Activated CD4-positive, alpha-beta T cell treated with anti-CD3 and anti-CD28 coated beads, Interleukin-2, Interleukin-6, amounts not matched to agents 100 ng/mL and 50 ng/mL, durations not matched to agents 16 hours and 8 hours (primary cell): Measurements from ENCODE around the gene SAP130.

ENCODE experiments used
- DNase-seq: peaks from one replicate; pipeline ENCODE4 v3.0.0-alpha.2; 2020

The SAP130 gene

GRCh38 chr2:128024816-128025215, 3.0 kb downstream of the SAP130 start:
- no peak for DNase-seq

GRCh38 chr2:128017561-128017960, 10.3 kb downstream of the SAP130 start:
- DNase-seq = no peak

- DNase-seq = no peak
These were observed 11.2 kb downstream of the SAP130 start for GRCh38 chr2:128016620-128017019.

GRCh38 chr2:128012698-128013097, 15.2 kb downstream of the SAP130 start:
- no peak for DNase-seq

GRCh38 chr2:128008074-128008672, 19.7 kb downstream of the SAP130 start:
- no peak for DNase-seq

- no peak for DNase-seq
These were observed 23.4 kb downstream of the SAP130 start for GRCh38 chr2:128004509-128004908.

GRCh38 chr2:128003463-128003862, 24.4 kb downstream of the SAP130 start:
- DNase-seq = no peak

GRCh38 chr2:127996160-127996559, 31.7 kb downstream of the SAP130 start:
- DNase-seq = no peak

- DNase-seq = no peak
These were observed 32.1 kb downstream of the SAP130 start for GRCh38 chr2:127995725-127996124.

GRCh38 chr2:127993659-127994058, 34.2 kb downstream of the SAP130 start:
- DNase-seq = no peak

- DNase-seq = no peak
These were observed 36.1 kb downstream of the SAP130 start for GRCh38 chr2:127991742-127992141.

GRCh38 chr2:127986548-127987079, 41.2 kb downstream of the SAP130 start:
- no peak for DNase-seq

- DNase-seq = no peak
These were observed 42.1 kb downstream of the SAP130 start for GRCh38 chr2:127985735-127986134.

- DNase-seq = no peak
These were observed 42.7 kb downstream of the SAP130 start for GRCh38 chr2:127985026-127985734.

GRCh38 chr2:127984551-127984950, 43.3 kb downstream of the SAP130 start:
- DNase-seq = no peak

GRCh38 chr2:127969446-127969845, 58.4 kb downstream of the SAP130 start:
- DNase-seq = no peak

- DNase-seq = no peak
These were observed 59.1 kb downstream of the SAP130 start for GRCh38 chr2:127968610-127969339.

- no peak for DNase-seq
These were observed 66.1 kb downstream of the SAP130 start for GRCh38 chr2:127961729-127962128.

- DNase-seq = no peak
These were observed 70.6 kb downstream of the SAP130 start for GRCh38 chr2:127957240-127957639.

GRCh38 chr2:127954857-127955256, 73.0 kb downstream of the SAP130 start:
- no peak for DNase-seq

GRCh38 chr2:127953849-127954248, 74.0 kb downstream of the SAP130 start:
- DNase-seq = no peak

GRCh38 chr2:127953128-127953718, 74.6 kb downstream of the SAP130 start:
- no peak for DNase-seq

- no peak for DNase-seq
These were observed 76.8 kb downstream of the SAP130 start for GRCh38 chr2:127951026-127951425.
